ENCODE results near the gene KRTAP4-9.
"Not testable (repeated sequence)": the region's sequence is repeated elsewhere in the genome, so short reads cannot be mapped to it uniquely, and the experiment has no call there.

The KRTAP4-9 gene

DNA sequence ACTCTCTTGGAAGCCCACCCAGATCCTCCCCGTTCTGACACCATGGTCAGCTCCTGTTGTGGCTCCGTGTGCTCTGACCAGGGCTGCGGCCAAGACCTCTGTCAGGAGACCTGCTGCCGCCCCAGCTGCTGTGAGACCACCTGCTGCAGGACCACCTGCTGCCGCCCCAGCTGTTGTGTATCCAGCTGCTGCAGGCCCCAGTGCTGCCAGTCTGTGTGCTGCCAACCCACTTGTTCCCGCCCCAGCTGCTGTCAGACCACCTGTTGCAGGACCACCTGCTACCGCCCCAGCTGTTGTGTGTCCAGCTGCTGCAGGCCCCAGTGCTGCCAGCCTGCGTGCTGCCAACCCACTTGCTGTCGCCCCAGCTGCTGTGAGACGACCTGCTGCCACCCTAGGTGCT lies at the start of gene KRTAP4-9:
Gene KRTAP4-9, plus strand, starts transcription at position 43 of the 400 bp plus-strand sequence. Its CDS starts 0 bp downstream, at position 43.
- not testable (repeated sequence) for DNase-seq

GRCh38 chr17:41057547-41057946 lies 47.6 kb upstream of the KRTAP4-9 start:
- DNase-seq = no peak

DNA sequence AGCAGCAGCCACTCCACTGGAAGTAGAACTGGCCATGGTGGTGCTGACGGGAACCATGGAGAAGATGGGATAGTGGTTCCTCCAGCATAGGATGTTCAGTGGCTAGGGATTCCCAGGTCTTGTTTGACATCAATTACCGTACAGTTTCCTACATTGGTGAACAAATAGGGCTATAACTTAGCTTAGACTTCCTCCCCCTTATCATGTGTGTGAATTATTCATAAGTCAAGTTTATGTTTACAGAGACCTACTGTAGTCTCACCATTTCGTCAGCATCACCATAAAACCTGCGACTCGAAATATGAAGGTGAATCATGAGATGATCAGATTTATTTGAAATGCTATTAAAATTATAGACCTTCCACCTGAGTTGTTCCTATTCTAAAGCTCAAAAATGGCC lies 46.4 kb upstream of the KRTAP4-9 start:
- DNase-seq = no peak

DNA sequence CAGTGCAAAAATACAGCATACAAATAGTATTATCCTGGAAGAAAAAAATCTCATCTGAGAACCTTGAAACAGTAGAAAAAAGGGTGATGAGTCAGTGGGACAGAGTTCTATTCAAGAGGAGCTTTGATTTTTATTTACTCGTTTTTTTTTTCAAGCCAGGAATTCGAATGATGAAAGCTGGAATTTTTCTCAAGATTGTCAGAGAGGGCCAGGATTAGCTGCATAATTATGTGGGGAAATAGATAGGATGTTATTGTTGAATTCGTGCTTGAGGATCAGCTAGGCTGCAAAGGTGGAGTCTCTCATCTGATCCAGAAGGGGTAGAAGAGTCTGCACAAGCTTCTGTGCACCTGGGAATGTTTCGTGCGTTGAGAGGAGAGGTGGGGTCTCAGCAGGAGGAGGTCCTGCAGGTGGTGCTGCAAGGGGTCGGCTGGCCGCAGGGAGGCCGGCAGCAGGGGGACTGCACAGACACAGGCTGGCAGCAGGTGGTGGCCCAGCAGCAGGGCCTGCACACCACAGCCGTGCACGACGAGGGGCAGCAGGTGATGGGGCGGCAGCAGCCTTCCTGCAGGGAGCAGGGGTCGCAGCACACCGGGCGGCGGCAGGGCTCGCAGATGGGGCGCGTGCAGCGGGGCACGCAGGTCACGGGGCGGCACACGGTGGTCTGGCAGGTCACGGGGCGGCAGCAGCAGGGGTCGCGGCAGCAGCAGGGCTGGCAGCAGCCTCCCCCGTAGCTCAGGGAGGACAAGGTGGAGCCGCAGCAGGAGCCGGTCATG lies 45.7 kb upstream of the KRTAP4-9 start:
- not testable (repeated sequence) for DNase-seq

GRCh38 chr17:41060052-41060604 lies 45.1 kb upstream of the KRTAP4-9 start, which contains the start of gene KRTAP2-3:
Gene KRTAP2-3, minus strand, starts transcription at chr17:41060114. Its CDS starts 64 bp downstream, at chr17:41060050.
- DNase-seq = no peak

GRCh38 chr17:41061964-41062363 lies 43.2 kb upstream of the KRTAP4-9 start:
- DNase-seq = no peak

GRCh38 chr17:41063449-41063848 lies 41.7 kb upstream of the KRTAP4-9 start:
- no peak for DNase-seq

DNA sequence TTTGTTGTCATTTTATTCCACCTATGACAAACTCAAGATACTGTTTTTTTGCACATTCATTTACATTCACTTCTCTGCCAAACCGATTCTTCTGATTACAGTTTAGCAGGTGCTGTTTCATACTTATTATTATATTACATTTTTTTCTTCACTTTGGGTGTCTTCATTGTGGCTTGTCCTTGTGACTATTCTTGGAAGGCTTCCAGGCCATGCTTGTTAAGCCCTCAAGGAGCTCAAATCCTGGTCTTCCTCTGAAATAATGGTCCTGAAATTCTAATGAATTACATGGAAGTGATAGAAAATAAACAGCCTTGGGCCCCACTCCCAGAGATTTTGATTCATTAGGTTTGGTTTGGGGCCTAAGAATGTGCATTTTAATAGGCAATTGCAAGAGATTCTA lies 40.9 kb upstream of the KRTAP4-9 start:
- DNase-seq = no peak

DNA sequence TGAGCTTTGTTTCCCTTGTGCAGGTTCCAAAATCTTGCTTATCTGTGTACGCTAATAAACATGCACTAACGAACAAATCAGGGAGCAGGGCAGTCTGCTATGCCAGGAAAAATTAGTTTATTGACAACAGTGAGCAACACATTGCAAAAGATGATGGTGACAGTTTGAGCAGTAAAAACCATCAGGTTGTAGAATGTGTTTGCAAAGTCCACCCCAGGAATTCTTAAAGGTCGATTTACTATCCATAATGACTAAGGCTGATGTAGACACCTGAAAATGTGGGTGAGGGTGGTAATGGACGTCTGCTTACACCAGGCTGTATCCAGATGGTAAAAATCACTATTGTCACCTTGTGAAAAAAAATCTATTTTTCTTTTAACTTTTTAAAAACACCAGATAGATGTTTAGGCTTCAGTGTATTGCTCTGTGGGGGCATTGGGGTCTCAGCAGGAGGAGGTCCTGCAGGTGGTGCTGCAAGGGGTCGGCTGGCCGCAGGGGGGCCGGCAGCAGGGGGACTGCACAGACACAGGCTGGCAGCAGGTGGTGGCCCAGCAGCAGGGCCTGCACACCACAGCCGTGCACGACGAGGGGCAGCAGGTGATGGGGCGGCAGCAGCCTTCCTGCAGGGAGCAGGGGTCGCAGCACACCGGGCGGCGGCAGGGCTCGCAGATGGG lies 40.0 kb upstream of the KRTAP4-9 start:
- not testable (repeated sequence) for DNase-seq

- no peak for DNase-seq
These were observed 39.2 kb upstream of the KRTAP4-9 start, which contains the start of gene KRTAP2-4 for GRCh38 chr17:41065829-41066624. Gene KRTAP2-4, minus strand, starts transcription at chr17:41065879. Its CDS starts 34 bp downstream, at chr17:41065845.

GRCh38 chr17:41067281-41067680 lies 37.9 kb upstream of the KRTAP4-9 start:
- DNase-seq = no peak

DNA sequence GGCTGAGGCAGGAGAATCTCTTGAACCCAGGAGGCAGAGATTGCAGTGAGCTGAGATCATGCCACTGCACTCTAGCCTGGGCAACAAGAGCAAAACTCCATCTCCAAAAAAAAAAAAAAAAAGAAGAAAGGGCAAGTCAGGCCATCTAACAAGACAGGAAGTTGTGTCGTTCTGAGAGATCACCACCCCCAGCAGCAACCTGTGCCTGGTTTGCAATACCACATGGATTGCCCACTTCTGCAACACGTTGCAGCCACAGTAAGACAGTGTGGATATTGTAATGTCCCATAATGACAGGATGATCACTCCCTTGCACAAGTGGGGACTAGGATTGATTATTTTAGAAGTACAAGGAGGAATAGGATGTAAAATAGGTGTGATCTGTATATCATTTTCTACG lies 36.2 kb upstream of the KRTAP4-9 start:
- no peak for DNase-seq

GRCh38 chr17:41071606-41072360 lies 33.4 kb upstream of the KRTAP4-9 start:
- no peak for DNase-seq

DNA sequence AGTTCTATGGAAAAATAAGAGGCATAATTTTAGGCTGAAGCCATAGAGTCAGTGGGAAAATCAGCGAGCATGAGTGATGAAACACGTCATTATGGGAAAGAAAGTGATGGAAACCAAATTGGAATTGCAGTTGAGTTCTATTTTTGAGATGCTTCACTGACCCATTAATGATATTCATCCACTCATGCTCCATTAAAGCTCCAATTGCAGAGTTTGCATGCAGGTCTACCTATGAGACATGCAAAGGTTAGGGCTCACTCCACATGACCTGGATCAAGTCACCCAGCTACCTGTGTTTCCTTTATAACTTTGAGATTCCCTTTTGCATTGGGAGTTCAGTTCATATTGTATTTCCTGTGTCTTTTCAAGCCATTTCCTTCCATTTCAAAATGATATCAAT lies 31.5 kb upstream of the KRTAP4-9 start:
- DNase-seq = no peak

- DNase-seq = no peak
These were observed 28.4 kb upstream of the KRTAP4-9 start for GRCh38 chr17:41076788-41077187.

DNA sequence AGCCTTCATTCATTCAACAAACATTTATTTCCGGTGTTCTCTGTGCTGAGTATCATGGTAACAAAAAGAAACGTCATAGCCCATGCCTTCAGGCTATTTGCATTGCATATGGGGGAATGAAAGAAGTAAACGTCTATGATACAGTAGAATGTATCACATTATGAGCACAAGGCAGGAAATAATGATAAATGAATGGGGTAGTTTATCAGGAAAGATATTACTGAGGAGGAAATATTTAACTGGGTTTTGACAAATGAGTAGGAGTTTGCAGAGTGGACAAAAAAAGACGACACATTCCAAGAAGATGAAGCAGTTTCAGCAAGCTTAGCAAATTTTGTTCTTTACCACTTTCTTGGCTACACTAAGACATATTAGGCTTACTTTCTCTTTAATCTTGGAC lies 22.6 kb upstream of the KRTAP4-9 start:
- DNase-seq = no peak

GRCh38 chr17:41083427-41083826 lies 21.8 kb upstream of the KRTAP4-9 start:
- not testable (repeated sequence) for DNase-seq

- not testable (repeated sequence) for DNase-seq
These were observed 20.9 kb upstream of the KRTAP4-9 start, which contains the start of gene KRTAP4-7 for GRCh38 chr17:41084100-41084856. Gene KRTAP4-7, plus strand, starts transcription at chr17:41084150. Its CDS starts 57 bp downstream, at chr17:41084207.

DNA sequence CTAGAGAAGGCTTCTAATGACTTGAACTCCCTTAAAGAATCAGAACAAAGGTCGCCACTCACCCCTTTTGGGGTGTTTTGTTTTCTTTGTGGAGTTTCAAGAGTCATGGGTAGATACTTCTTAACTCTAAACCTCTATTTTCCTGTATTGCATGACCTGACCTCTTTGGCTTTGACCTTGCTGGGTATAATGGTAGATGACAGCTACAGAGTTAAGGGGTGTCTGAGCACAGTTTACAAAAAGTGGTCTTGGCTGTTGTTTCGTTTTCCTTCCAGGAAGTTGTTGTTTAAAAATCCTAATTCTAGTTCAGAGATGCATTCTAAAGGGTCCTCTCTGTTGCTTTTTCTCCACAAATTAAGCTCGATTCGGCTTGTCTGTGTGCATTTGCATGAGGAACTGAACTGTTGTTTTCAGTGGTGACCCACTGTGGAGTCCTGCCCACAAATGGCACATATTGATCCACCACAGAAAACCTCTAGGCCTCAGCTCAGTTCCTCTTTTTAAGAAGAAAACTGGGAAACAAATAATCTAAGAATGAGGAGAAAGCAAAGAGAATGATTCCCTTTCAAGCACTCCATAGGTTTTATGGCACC lies 16.3 kb upstream of the KRTAP4-9 start:
- not testable (repeated sequence) for DNase-seq

GRCh38 chr17:41096055-41096454 lies 9.1 kb upstream of the KRTAP4-9 start:
- no peak for DNase-seq

DNA sequence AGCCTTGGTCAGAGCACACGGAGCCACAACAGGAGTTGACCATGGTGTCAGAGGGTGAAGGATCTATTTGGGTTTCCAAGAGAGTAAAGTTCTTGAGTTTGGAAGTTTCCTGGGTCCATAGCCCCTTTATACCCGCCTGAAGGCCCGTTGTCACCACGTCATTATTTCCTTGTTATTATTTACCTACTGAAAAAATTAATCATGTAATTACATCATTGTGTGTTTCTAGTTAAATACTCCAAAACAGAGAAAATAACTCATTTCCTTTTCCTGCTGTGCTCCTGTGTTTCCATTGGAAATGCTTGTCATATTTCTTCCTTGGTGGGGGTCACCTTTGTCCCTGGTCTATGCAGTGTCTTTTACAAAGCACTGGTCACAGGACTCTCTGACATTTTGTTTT lies 7.1 kb upstream of the KRTAP4-9 start, which contains the start of gene KRTAP4-8:
Gene KRTAP4-8, minus strand, starts transcription at position 101 of the 400 bp plus-strand sequence. Its CDS starts 58 bp downstream, at position 43.
- DNase-seq = no peak

Data from NCI-H2171 (cell line).